HG03139 (cell line): ENCODE results near the gene ERBB4.
"Not testable (repeated sequence)": the region's sequence is repeated elsewhere in the genome, so short reads cannot be mapped to it uniquely, and the experiment has no call there.

Source experiments
- ATAC-seq: cut with Tn5 transposase; IDR thresholded peaks from one replicate; pipeline ENCODE4 v1.9.1; 2021; ENCODE audit not compliant: unreplicated experiment

Gene ERBB4

GRCh38 chr2:211652327-211652726, 886.3 kb downstream of the ERBB4 start:
- no peak for ATAC-seq

- no peak for ATAC-seq
These were observed 889.3 kb downstream of the ERBB4 start for GRCh38 chr2:211649331-211649730.

GRCh38 chr2:211631503-211631902, 907.1 kb downstream of the ERBB4 start:
- ATAC-seq = no peak

DNA sequence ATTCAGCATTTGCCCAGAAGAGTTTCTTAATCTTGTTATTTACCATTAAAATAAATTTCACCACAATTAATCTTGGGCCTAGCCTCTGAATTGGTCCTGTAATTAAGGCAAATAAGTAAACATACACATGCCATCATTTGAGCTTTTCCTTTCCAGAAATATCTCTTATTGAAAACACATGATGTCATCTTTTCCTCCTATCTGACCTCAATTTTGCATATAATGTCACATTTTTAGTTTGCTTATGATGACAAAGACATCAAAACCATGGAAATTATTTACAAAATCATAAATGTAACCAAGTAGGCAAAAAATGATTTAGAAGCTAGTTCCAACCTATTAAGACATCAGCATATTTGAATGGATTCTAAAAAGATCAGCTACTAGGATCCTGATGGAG, 915.5 kb downstream of the ERBB4 start:
- no peak for ATAC-seq

DNA sequence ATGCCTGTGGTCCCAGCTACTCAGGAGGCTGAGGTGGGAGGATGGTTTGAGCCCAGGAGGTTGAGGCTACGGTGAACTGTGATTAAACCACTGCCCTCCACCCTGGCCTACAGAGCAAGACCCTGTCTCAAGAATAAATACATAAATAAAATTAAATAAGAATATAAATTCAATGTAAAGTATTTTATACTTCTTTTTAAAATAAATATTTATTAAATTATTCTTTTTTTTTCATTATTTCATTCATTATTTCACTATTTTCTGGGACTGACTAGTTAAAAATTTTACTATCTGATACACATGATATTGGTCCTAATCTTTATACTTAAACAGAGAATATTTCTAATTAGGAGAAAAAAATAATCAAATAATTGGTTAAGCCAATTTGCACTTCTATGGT, 917.6 kb downstream of the ERBB4 start:
- no peak for ATAC-seq

GRCh38 chr2:211617803-211618202, 920.8 kb downstream of the ERBB4 start:
- ATAC-seq = no peak

DNA sequence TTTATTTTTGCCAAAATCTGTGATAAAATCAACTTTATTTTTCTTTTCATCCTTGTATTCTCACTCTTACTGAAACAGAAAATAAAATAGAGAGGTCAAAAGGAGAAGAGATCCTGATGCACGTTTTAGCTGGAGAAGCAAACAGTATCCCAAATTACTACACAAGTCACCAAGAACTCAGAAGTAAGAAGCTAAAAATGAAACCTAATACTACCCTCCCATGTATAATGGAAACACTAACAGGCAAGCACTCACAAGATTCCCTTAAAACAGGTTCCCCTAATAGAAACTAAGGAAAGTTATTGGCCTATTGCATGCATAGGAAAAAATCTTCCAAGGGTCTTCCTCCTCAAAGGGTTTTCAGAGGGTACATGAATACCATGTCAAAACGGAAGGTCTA, 927.0 kb downstream of the ERBB4 start:
- ATAC-seq = no peak

GRCh38 chr2:211611061-211611518, 927.5 kb downstream of the ERBB4 start:
- ATAC-seq = no peak

GRCh38 chr2:211609127-211609526, 929.5 kb downstream of the ERBB4 start:
- ATAC-seq = no peak

- ATAC-seq = no peak
These were observed 939.5 kb downstream of the ERBB4 start for GRCh38 chr2:211599146-211599545.

- no peak for ATAC-seq
These were observed 940.4 kb downstream of the ERBB4 start for GRCh38 chr2:211598238-211598637.

- not testable (repeated sequence) for ATAC-seq
These were observed 946.6 kb downstream of the ERBB4 start for GRCh38 chr2:211592006-211592405.

GRCh38 chr2:211591426-211591825, 947.2 kb downstream of the ERBB4 start:
- ATAC-seq = no peak

- no peak for ATAC-seq
These were observed 970.2 kb downstream of the ERBB4 start for GRCh38 chr2:211568439-211568838.

- ATAC-seq = no peak
These were observed 974.2 kb downstream of the ERBB4 start for GRCh38 chr2:211564441-211564840.

DNA sequence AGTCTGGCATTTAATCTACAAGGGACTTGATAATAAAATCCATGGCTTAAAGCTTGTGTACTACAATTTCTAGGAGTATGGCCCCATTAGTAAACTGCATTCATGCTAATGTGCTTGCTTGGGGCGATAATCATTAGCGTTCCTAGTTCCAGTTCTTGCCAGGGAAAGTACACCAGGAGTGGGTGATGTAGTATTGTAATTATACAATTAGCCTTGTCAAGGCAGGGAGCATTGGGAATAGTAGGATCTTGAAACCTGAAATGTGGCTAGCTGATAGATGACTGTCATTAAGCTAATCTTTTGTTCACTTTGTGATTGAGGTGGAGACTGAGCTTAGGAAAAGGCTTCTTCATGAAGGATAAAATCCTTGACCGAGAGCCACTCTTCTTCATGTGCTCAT, 993.0 kb downstream of the ERBB4 start:
- ATAC-seq = no peak

DNA sequence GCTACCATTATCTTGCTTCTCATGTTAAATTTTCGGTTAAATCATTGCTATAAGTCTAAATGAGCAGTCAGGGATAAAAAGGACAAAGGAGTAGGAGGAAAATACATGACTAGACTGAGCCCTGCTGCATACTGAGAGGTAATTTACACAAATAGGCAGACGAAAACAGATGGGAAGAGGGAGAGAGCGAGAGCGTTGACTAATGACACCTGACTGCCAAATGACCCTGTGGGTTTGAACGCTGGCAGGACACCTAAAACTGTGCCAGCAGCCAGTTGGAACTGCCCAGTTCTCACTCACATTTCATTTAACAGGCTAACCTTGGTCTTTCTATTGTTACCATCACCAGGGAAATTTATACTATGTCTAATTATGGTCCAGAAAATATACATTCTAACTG, 1004.0 kb downstream of the ERBB4 start:
- ATAC-seq = no peak

DNA sequence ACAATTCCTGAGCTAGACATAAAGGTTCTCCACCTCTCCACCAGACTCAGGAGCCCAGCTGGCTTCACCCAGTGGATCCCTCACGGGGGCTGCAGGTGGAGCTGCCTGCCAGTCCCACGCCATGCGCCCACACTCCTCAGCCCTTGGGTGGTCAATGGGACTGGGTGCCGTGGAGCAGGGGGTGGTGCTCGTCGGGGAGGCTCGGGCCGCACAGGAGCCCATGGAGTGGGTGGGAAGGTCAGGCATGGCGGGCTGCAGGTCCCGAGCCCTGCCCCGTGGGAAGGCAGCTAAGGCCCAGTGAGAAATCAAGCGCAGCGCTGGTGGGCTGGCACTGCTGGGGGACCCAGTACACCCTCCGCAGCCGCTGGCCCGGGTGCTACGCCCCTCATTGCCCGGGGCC, 1014.4 kb downstream of the ERBB4 start:
- not testable (repeated sequence) for ATAC-seq

- no peak for ATAC-seq
These were observed 1022.1 kb downstream of the ERBB4 start for GRCh38 chr2:211516537-211516936.

DNA sequence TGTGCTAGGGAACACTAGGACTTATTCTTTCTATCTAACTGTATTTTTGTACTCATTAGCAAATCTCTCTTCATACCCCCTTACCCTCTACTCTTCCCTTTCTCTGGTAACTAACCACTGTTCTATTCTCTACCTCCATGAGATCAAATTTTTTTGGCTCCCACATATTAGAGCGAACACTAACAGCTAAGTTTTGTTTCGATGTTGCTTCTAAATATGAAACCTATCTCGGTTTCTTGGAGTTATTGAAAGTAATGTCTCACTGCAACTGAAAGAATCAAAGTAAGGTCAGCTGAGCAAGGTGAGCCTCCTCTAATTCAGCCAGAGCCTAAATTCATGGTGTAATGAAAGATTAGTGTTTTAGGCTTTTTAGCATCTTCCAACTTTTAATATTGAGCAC, 1024.6 kb downstream of the ERBB4 start:
- no peak for ATAC-seq

- ATAC-seq = no peak
These were observed 1025.2 kb downstream of the ERBB4 start for GRCh38 chr2:211513446-211513845.

GRCh38 chr2:211512806-211513205, 1025.8 kb downstream of the ERBB4 start:
- ATAC-seq = no peak

DNA sequence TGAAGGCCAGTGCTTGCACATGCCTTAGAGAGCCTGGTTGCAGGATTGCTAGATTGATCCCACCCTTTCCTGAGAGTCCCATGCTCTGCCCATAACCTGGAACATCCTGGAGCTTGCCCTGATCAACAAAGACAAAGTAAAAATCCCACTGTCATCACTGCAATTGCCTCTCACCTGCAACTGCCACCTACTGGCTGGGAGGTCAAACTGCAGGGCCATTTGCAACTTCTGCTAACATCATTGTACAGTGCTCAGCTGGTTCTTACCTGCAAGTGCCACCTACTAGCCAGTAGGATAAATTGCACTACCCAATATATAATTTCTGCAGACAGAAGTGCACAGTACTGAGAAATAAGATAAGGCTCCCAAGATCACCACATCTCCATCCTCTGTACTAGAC, 1034.7 kb downstream of the ERBB4 start:
- peak; percentile 65 for ATAC-seq

- no peak for ATAC-seq
These were observed 1035.4 kb downstream of the ERBB4 start for GRCh38 chr2:211503198-211503597.
